Cardiac fibroblast (primary cell): ENCODE results near the gene SCN1A.

Experiments used
- DNase-seq, 2 donors: peaks; one replicate each; pipeline versions ENCODE4 v3.0.0 to v3.0.0-alpha.2; 2010; ENCODE audit warnings: low read depth in 2 of 2
- H3K4me3 ChIP-seq, 2 donors: replicated peaks in 1 of 2; 1 replicate in 1 of 2; 2 replicates in 1 of 2; pipeline ENCODE4 v1.5.1; 2011; ENCODE audit warnings: low read depth in 2 of 2, low read length in 2 of 2, mild to moderate bottlenecking in 2 of 2, moderate library complexity in 1 of 2
- TF ChIP-seq, protein P1 (sequence below): IDR thresholded peaks from one replicate; pipeline ENCODE4 v1.5.1; 2011; ENCODE audit warnings: low read depth, mild to moderate bottlenecking, low read length, inconsistent platforms

SCN1A gene

DNA sequence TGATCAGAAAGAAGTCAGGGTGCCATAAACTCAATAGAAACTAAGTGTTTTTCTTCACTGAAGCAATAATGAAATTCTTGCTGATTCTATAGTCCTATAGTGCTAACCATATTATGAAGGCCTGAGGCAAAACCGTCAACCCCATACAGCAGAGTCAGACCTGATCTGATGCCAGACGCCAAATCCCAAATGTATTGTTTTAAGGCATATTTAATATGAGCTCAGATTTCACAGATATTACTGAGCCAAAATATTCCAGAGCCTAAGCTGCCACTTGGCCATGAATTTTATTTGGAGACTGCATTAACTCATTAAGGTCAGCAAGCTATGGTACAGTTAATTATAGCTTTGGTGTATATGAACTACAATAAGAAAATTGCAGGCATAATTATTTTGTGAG lies 53.4 kb downstream of the SCN1A start:
- no peak overlapping the region for H3K4me3 ChIP-seq
- TF ChIP-seq, protein P1, sequence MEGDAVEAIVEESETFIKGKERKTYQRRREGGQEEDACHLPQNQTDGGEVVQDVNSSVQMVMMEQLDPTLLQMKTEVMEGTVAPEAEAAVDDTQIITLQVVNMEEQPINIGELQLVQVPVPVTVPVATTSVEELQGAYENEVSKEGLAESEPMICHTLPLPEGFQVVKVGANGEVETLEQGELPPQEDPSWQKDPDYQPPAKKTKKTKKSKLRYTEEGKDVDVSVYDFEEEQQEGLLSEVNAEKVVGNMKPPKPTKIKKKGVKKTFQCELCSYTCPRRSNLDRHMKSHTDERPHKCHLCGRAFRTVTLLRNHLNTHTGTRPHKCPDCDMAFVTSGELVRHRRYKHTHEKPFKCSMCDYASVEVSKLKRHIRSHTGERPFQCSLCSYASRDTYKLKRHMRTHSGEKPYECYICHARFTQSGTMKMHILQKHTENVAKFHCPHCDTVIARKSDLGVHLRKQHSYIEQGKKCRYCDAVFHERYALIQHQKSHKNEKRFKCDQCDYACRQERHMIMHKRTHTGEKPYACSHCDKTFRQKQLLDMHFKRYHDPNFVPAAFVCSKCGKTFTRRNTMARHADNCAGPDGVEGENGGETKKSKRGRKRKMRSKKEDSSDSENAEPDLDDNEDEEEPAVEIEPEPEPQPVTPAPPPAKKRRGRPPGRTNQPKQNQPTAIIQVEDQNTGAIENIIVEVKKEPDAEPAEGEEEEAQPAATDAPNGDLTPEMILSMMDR, result no peak
- DNase-seq, result no peak

DNA sequence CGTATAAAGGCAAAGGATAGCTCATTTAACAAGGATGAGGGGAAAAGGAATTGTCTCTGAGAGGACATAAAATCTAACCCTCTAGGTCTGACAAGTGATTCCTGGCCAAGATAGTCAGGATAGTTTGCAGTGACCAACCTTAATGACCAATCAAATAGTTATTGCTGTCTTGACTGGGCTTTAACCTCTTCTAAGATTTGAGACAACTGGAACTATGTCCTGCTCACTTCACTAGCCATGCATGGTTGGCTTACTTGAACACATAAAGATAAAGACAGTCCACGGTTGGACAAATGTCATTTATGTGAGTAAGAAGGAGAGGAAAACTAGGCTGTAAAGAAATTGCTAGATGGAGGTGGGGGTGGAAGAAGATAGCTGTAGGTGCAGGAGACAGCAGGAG lies 53.8 kb downstream of the SCN1A start:
- DNase-seq, result no peak
- TF ChIP-seq, protein P1, result no peak

DNA sequence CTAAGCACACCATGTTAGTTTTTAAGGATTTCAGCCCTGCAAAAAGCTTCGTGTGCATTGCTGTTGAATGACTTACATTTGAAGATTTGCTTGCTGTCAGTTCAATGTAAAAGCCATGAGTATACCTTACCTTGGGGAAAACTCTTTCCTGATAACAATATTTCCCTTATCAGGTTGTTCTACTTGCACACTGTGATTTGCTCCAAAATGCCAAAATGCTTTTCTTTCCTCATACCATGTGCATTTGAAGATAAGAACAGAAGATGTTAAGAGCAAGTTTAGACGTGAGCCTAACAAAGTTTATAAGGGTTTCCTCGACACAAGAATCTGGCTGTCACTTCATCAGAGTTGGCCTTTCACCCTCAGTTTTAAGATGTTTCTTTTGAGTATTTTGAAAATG lies 57.6 kb downstream of the SCN1A start:
- DNase-seq, result no peak
- H3K4me3 ChIP-seq, result no peak overlapping the region

More for the DNA sequence above, 53.8 kb downstream of the SCN1A start:
- no peak overlapping the region for H3K4me3 ChIP-seq

DNA sequence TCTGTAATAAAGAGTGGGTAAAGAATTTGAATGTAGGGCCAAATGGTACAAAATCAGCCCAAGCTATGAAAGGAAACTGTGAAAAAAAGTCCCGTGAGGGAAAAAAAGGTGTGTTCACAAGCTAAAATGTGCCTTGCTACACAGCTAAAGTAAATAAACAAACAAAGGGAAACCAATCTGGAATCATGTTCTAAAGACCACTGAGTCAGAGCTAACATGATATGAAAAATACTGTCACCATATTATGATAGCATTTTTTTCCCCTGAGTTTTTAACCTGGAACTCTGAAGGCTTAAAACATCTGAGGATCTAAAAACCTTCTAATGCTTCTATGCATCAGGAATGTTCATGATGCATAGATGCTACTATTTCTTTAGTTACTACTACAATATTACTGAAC lies 58.8 kb downstream of the SCN1A start:
- DNase-seq, result peak in 1 of 2 donors; percentile 53
- TF ChIP-seq, protein P1, result no peak
- no peak overlapping the region for H3K4me3 ChIP-seq

More for the DNA sequence above, 57.6 kb downstream of the SCN1A start:
- TF ChIP-seq, protein P1, result no peak

DNA sequence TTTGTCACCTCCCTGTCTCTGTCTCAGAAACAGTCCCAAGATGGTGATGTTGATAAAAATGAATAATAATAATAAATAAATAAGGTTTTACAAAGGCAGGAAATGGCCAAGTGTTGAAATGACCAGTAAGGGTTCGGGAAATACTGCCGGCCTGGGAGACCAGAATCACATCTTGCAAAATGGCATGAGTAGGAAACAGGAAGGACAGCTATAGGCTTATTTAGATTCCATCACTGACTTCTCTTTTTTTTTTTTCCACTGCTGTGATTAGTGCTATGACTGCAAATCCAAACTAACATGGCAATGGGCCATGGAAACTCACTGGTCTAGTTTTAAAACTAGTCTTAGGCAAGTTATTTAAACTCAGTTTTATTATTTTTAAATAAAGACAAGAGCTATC lies 60.6 kb downstream of the SCN1A start:
- DNase-seq, result peak; percentile 37 to 77
- TF ChIP-seq, protein P1, result no peak
- no peak overlapping the region for H3K4me3 ChIP-seq

DNA sequence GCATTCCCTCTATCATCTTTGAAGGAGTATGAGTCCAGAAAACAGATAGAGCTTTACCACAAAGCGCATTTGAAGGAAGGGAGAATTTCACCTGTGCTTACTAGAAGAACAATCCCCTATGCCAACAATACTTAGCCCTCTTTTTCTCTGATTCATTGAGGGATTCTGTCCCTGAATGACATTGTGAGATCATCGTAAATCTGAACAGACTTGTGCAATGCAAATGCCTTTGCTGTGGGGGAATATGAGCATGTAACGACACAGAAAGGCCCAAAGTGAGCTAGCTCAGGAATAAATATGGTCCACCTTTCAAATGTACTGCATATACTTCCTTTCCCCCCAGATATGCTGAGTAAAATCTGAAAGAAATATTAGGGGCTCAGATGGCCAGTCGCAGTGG lies 67.6 kb downstream of the SCN1A start:
- peak; percentile 19 to 82 for DNase-seq
- TF ChIP-seq, protein P1, result no peak
- H3K4me3 ChIP-seq, result no peak overlapping the region

DNA sequence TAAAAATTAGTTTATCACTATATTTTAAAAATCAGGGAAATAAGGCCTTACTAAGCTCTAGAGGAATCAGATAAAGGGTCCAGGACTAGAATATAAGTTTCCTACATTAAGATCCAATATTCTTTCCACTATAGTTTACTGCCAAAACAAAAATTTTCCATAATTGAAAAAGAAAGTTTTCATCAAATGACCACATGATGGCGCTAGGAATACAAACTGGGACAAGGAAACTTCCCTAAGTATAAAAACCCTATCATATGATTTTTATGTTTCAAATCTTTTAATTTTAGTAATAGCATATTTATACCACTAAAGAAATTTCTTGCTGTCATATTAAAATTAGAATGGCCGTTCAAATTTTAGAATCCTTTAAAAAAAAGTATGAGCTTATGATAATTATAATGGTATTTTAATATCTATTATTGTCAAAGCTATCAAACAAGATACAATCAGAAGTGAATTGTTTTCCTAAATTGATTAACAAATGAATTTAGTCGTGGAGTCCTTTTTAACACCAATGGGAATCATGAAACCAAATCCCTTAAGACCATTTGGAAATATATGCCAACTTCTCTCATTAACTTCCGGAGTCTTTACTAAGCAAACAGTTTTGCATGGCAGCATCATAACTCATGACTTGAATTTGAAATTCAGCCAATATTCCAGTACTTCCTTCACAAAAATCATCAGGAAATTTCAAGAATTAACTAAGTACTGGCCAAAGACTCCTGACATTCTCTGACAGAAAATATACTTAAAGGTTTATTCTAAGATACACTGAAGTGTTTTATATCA lies 70.3 kb downstream of the SCN1A start:
- TF ChIP-seq, protein P1, result peak; percentile 54
- DNase-seq, result peak; percentile 75
- H3K4me3 ChIP-seq, result no peak overlapping the region
